B cell (primary cell): Measurements from ENCODE around the gene ANO5. TPM values are rescaled to one million over a fixed set of nuclear protein-coding genes. Genes with fewer than 3 reads are reported as not detected.

Source experiments
- ATAC-seq: fragments of 200-7000 bp; cut with Tn5 transposase; one replicate; pipeline ENCODE4 v1.10.0; 2021; ENCODE audit warnings: low read depth, mild to moderate bottlenecking, moderate number of reproducible peaks, moderate library complexity
- CTCF ChIA-PET: fragments of 350-600 bp; sonication (Branson Sonifier 250); formaldehyde crosslinking; loops from one replicate; lab custom pipeline; 2021; ENCODE audit warnings: antibody characterized with exemption, inconsistent platforms; lab: Charles Lee
- POLR2A ChIA-PET: fragments of 350-600 bp; sonication (Branson Sonifier 250); formaldehyde crosslinking; loops from one replicate; lab custom pipeline; 2021; ENCODE audit warnings: antibody characterized with exemption; lab: Charles Lee
- DNase-seq: peaks from one replicate; pipeline ENCODE4 v3.0.0; 2013
- H2AFZ ChIP-seq: 2 replicates; pipeline ENCODE4 v1.6.1; 2012; ENCODE audit warnings: mild to moderate bottlenecking, low read depth, low read length; ENCODE audit not compliant: insufficient read depth, poor library complexity, severe bottlenecking
- H3K27ac ChIP-seq, 2 donors: 1 replicate in 1 of 2; 2 replicates in 1 of 2; pipeline ENCODE4 v1.5.1; 2012 to 2013; ENCODE audit warnings: low read length in 2 of 2, mild to moderate bottlenecking in 2 of 2, moderate library complexity in 1 of 2
- H3K27me3 ChIP-seq, 4 experiments: fragments of 200-600 bp in 1 of 4; sonication (generic) in 1 of 4; replicated peaks in 1 of 4; 1 replicate in 2 of 4; 2 replicates in 2 of 4; pipeline versions ENCODE4 v1.6.1 to v1.7.0; 2013 to 2016; ENCODE audit warnings: low read length in 3 of 4, mild to moderate bottlenecking in 2 of 4, mixed read lengths in 1 of 4, moderate library complexity in 1 of 4; ENCODE audit not compliant: insufficient read depth in 4 of 4, control insufficient read depth in 3 of 4; ENCODE audit errors: control extremely low read depth in 1 of 4
- H3K36me3 ChIP-seq, 2 experiments: replicated peaks in 1 of 2; 1 replicate in 1 of 2; 2 replicates in 1 of 2; pipeline versions ENCODE4 v1.6.1 to v1.7.1; 2013; ENCODE audit warnings: low read length in 1 of 2; ENCODE audit not compliant: insufficient read depth in 2 of 2, control insufficient read depth in 1 of 2; ENCODE audit errors: control extremely low read depth in 1 of 2, extremely low read depth in 1 of 2
- H3K4me1 ChIP-seq, 2 donors: fragments of 200-600 bp in 1 of 2; sonication (generic) in 1 of 2; 1 replicate in 1 of 2; 2 replicates in 1 of 2; pipeline versions ENCODE4 v1.5.1 to v1.6.1; 2013 to 2017; ENCODE audit warnings: low read length in 2 of 2; ENCODE audit not compliant: control insufficient read depth in 2 of 2, insufficient read depth in 2 of 2
- H3K4me2 ChIP-seq: replicated peaks from 2 replicates; pipeline ENCODE3; 2012; ENCODE audit warnings: mild to moderate bottlenecking, low read depth, low read length; ENCODE audit not compliant: poor library complexity, severe bottlenecking
- H3K4me3 ChIP-seq, 5 experiments: fragments of 200-600 bp in 1 of 5; sonication (generic) in 1 of 5; 1 replicate in 3 of 5; 2 replicates in 2 of 5; pipeline versions ENCODE4 v1.5.1 to v1.7.0; 2011 to 2016; ENCODE audit warnings: low read length in 4 of 5, mild to moderate bottlenecking in 4 of 5, low read depth in 2 of 5, control low read depth in 1 of 5, moderate library complexity in 1 of 5; ENCODE audit not compliant: insufficient read depth in 1 of 5; ENCODE audit errors: control extremely low read depth in 1 of 5, extremely low read depth in 1 of 5
- H3K79me2 ChIP-seq: fragments of 200-600 bp; sonication (generic); one replicate; pipeline ENCODE4 v1.6.0; 2016; ENCODE audit warnings: low read length; ENCODE audit not compliant: control insufficient read depth, insufficient read depth
- H3K9ac ChIP-seq: fragments of 200-600 bp; sonication (generic); 2 replicates; pipeline ENCODE4 v1.6.1; 2017; ENCODE audit warnings: mild to moderate bottlenecking, low read length, moderate library complexity
- H3K9me3 ChIP-seq, 3 donors: one replicate each; pipeline versions ENCODE4 v1.6.1 to v1.7.1; 2013; ENCODE audit warnings: low read length in 2 of 3; ENCODE audit not compliant: control insufficient read depth in 2 of 3, insufficient read depth in 1 of 3; ENCODE audit errors: control extremely low read depth in 1 of 3
- H4K20me1 ChIP-seq: 2 replicates; pipeline ENCODE4 v1.6.0; 2012; ENCODE audit warnings: mild to moderate bottlenecking, low read length; ENCODE audit not compliant: insufficient read depth, control insufficient read depth, poor library complexity, severe bottlenecking
- H3K27ac Mint-ChIP-seq: one replicate; pipeline ENCODE4 v1.8.0; 2021; ENCODE audit warnings: mixed read lengths
- H3K27me3 Mint-ChIP-seq: one replicate; pipeline ENCODE4 v1.8.0; 2021; ENCODE audit warnings: mixed read lengths
- H3K4me1 Mint-ChIP-seq: one replicate; pipeline ENCODE4 v1.8.0; 2021; ENCODE audit warnings: mixed read lengths
- H3K4me3 Mint-ChIP-seq: one replicate; pipeline ENCODE4 v1.8.0; 2021; ENCODE audit warnings: mixed read lengths
- H3K9me3 Mint-ChIP-seq: one replicate; pipeline ENCODE4 v1.8.0; 2022; ENCODE audit warnings: mixed read lengths; ENCODE audit not compliant: insufficient read depth
- EZH2 ChIP-seq: IDR thresholded peaks from 2 replicates; pipeline ENCODE4 v1.6.1; 2012; ENCODE audit warnings: borderline replicate concordance, low read depth, mild to moderate bottlenecking, moderate library complexity, low read length; ENCODE audit not compliant: insufficient read depth, poor library complexity, severe bottlenecking
- WGBS: methylation state at CpG from one replicate; pipeline ENCODE4 v1.1.5; 2013; ENCODE audit warnings: missing lambda C conversion rate; ENCODE audit not compliant: insufficient coverage; 5-methylcytosine and 5-hydroxymethylcytosine counted together
- intact Hi-C: fragments of 100-400 bp; cut with micrococcal nuclease; formaldehyde crosslinking; loops from one replicate; pipeline ENCODE4 v1.10.0; 2022
- polyA plus RNA-seq: library from polyadenylated mRNA; depleted of rRNA; stranded (reverse); fragments of >200 nt; gene quantifications from 2 replicates; pipeline ENCODE4 v1.2.3, GENCODE V29; 2012
- total RNA-seq, 2 donors: library from RNA; stranded (reverse); fragments of 120-200 nt in 1 of 2; gene quantifications; 1 replicate in 1 of 2; 2 replicates in 1 of 2; pipeline versions ENCODE4 v1.2.3 to v1.2.4, GENCODE V29; 2013 to 2022
- TF ChIP-seq, protein P1 (sequence below): fragments of 200-600 bp; IDR thresholded peaks from one replicate; pipeline ENCODE4 v1.8.0; 2022; ENCODE audit warnings: antibody characterized with exemption, mild to moderate bottlenecking

ANO5 gene
- total and polyA plus RNA-seq, 2 donors (not counting 1 experiment from before 2014, with no cell fraction given) = not detected

DNA sequence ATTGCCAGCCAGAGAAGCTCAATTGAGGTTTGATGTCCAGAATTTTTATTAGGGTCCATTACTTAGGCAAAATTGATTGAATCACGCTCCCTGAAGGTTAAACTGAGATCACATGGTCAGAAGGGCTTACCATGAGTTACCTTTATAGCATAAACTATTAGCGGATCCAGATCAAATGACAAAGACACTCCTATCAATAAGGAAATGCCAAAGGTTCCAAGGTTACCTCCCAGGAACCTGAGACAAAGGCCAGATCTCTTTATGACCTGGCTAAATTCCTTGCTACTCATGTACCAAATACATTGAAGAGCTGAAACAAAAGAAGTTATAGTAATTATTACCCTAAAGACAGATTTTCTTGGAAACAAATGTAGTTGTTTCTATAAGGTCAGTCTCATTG is 27.8 kb upstream of the ANO5 start:
- H3K4me1 Mint-ChIP-seq = no peaks in the 10 kb centered on the region
- WGBS = 71% methylated on average over 1 of the region's 2 CpGs
- Histone ChIP-seq H3K4me3 (no peak overlapping the region), H4K20me1 (no peaks in the 10 kb centered on the region), H3K9me3 (no peaks in the 10 kb centered on the region), H3K27ac (no peak overlapping the region), H3K27me3 (no peaks in the 10 kb centered on the region), H2AFZ (no peak overlapping the region), H3K4me1 (no peaks in the 10 kb centered on the region), H3K9ac (no peak overlapping the region), H3K79me2 (no peaks in the 10 kb centered on the region), H3K36me3 (no peaks in the 10 kb centered on the region), H3K4me2 (no peak overlapping the region)
- ChIA-PET CTCF (no interaction called here), POLR2A (no interaction called here)
- H3K27me3 Mint-ChIP-seq = no peaks in the 10 kb centered on the region
- no peak overlapping the region for H3K27ac Mint-ChIP-seq
- H3K9me3 Mint-ChIP-seq = no peaks in the 10 kb centered on the region
- intact Hi-C loops = no loop called here
- no peak overlapping the region for H3K4me3 Mint-ChIP-seq
- ATAC-seq = no peak
- TF ChIP-seq, protein P1, sequence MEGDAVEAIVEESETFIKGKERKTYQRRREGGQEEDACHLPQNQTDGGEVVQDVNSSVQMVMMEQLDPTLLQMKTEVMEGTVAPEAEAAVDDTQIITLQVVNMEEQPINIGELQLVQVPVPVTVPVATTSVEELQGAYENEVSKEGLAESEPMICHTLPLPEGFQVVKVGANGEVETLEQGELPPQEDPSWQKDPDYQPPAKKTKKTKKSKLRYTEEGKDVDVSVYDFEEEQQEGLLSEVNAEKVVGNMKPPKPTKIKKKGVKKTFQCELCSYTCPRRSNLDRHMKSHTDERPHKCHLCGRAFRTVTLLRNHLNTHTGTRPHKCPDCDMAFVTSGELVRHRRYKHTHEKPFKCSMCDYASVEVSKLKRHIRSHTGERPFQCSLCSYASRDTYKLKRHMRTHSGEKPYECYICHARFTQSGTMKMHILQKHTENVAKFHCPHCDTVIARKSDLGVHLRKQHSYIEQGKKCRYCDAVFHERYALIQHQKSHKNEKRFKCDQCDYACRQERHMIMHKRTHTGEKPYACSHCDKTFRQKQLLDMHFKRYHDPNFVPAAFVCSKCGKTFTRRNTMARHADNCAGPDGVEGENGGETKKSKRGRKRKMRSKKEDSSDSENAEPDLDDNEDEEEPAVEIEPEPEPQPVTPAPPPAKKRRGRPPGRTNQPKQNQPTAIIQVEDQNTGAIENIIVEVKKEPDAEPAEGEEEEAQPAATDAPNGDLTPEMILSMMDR = no peak
- TF ChIP-seq EZH2 = no peak
- DNase-seq = no peak

- DNase-seq (no peak), ATAC-seq (no peak)
- H3K27ac ChIP-seq = no peak overlapping the region
- no peak for TF ChIP-seq EZH2
- TF ChIP-seq, protein P1 = no peak
- intact Hi-C loops = no loop called here
- H3K4me3 ChIP-seq = no peak overlapping the region
- H3K4me1 ChIP-seq = no peaks in the 10 kb centered on the region
- POLR2A ChIA-PET = no interaction called here
- no peaks in the 10 kb centered on the region for H3K79me2 ChIP-seq
- no peak overlapping the region for H2AFZ ChIP-seq
- H3K9ac ChIP-seq = no peak overlapping the region
- no peak overlapping the region for H3K27ac Mint-ChIP-seq
- no peaks in the 10 kb centered on the region for H3K27me3 Mint-ChIP-seq
- H3K4me2 ChIP-seq = no peak overlapping the region
- H4K20me1 ChIP-seq = no peaks in the 10 kb centered on the region
- H3K9me3 Mint-ChIP-seq = no peaks in the 10 kb centered on the region
- no peaks in the 10 kb centered on the region for H3K27me3 ChIP-seq
- no CpG with 5 or more reads among the region's 3 CpGs for WGBS
- H3K9me3 ChIP-seq = no peaks in the 10 kb centered on the region
- H3K36me3 ChIP-seq = no peaks in the 10 kb centered on the region
- CTCF ChIA-PET = no interaction called here
- H3K4me1 Mint-ChIP-seq = no peaks in the 10 kb centered on the region
- no peak overlapping the region for H3K4me3 Mint-ChIP-seq
Measured at GRCh38 chr11:22165759-22166513, 26.9 kb upstream of the ANO5 start.
